GM06990 (cell line): Measurements from ENCODE around the gene RSU1.

Experiments
- DNase-seq: peaks from one replicate; pipeline ENCODE4 v3.0.0-alpha.2; 2011; ENCODE audit not compliant: insufficient read length; ENCODE audit errors: extremely low read depth
- H3K27me3 ChIP-seq: replicated peaks from 2 replicates; pipeline ENCODE4 v1.6.0; 2011; ENCODE audit warnings: low read length; ENCODE audit not compliant: control insufficient read depth, insufficient read depth
- H3K36me3 ChIP-seq: 2 replicates; pipeline ENCODE4 v1.5.1; 2011; ENCODE audit warnings: low read length; ENCODE audit not compliant: control insufficient read depth, insufficient read depth
- H3K4me3 ChIP-seq: replicated peaks from 2 replicates; pipeline ENCODE4 v1.5.1; 2011; ENCODE audit warnings: low read depth, mild to moderate bottlenecking, control low read depth, low read length
- TF ChIP-seq, protein P1 (sequence below): IDR thresholded peaks from 2 replicates; pipeline ENCODE4 v1.5.1; 2011; ENCODE audit warnings: low read length, control low read depth, mild to moderate bottlenecking, inconsistent platforms; ENCODE audit not compliant: insufficient read depth, poor library complexity, severe bottlenecking

The RSU1 gene

DNA sequence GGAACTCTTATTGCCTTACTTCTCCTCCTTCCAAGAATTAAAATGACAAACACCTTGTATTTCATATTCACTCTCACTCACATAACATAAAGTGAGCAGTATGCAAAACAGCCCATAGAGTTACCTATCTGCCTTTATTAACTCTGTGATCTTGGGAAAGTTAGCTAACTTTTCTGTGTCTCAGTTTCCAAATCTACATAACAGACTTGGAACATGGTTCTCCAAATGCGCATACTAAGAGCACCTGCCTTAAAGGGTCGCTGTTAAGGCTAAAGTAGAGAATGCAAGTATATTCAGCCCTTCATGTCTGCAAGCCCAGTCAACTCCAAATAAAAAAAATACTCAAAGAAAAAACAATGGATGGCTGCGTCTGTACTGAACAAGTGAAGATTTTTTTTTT, 173.7 kb downstream of the RSU1 start:
- no peak for DNase-seq
- Histone ChIP-seq H3K27me3 (no peaks in the 10 kb centered on the region), H3K36me3 (no peaks in the 10 kb centered on the region), H3K4me3 (no peak overlapping the region)
- TF ChIP-seq, protein P1, sequence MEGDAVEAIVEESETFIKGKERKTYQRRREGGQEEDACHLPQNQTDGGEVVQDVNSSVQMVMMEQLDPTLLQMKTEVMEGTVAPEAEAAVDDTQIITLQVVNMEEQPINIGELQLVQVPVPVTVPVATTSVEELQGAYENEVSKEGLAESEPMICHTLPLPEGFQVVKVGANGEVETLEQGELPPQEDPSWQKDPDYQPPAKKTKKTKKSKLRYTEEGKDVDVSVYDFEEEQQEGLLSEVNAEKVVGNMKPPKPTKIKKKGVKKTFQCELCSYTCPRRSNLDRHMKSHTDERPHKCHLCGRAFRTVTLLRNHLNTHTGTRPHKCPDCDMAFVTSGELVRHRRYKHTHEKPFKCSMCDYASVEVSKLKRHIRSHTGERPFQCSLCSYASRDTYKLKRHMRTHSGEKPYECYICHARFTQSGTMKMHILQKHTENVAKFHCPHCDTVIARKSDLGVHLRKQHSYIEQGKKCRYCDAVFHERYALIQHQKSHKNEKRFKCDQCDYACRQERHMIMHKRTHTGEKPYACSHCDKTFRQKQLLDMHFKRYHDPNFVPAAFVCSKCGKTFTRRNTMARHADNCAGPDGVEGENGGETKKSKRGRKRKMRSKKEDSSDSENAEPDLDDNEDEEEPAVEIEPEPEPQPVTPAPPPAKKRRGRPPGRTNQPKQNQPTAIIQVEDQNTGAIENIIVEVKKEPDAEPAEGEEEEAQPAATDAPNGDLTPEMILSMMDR, result no peak

DNA sequence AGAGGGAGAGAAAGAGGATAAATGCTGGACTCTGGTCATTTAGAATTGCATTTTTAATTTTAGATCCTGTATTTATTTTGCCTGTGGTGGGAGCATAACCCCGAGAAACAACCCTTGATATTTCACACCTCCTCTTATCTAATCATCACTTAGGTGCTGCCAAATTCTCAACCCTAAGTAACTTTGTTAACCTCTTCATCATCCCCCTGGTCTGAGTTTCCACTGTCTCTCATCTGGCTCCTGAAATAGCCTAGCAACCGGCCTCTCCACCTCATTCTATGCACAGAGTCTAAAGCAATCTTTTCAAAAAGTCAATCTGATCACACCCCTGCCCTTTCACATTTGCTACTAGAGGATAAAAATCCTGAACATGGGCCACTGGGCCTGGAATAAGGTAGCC, 177.1 kb downstream of the RSU1 start:
- no peaks in the 10 kb centered on the region for H3K27me3 ChIP-seq
- no peak for DNase-seq
- H3K4me3 ChIP-seq, result no peak overlapping the region
- TF ChIP-seq, protein P1, result no peak
- H3K36me3 ChIP-seq, result no peaks in the 10 kb centered on the region

DNA sequence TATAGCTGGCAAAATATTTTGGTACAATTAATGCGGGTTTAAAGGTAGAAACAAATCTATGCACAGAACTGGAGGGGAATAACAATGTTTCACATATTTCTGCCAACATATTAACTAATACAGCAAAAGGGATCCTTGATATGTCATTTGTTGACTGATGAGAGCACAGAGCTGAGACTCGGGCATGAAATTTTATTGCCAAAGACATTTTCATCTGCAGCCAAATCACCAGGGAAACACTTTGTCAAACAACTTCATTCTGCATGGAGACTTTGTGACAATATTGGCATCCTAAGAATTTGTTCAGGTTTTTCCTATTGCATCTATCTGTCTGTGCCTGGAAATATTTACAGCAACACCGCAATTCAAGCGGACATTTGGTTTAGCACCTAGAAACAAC, 177.8 kb downstream of the RSU1 start:
- Histone ChIP-seq H3K4me3 (no peak overlapping the region), H3K36me3 (no peaks in the 10 kb centered on the region), H3K27me3 (no peaks in the 10 kb centered on the region)
- TF ChIP-seq, protein P1, result no peak
- DNase-seq, result no peak

DNA sequence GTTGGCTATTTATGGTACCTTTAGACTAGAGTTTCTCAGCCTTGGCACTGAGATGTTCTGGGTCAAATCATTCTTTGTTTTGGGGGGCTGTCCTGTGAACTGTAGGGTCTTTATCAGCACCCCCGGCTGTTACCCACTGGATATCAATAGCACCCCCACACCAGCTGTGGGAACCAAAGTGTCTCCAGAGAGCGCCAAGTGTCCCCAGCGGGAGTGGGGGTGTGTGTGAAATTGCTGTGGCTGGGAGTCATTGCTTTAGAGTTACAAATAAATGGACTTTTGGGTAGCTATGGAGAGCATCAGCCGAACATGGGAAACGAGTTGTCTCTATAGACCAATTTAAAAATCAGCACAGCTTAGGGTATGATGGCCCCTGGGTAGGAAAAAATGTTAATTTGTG, 184.2 kb downstream of the RSU1 start:
- Histone ChIP-seq H3K4me3 (no peak overlapping the region), H3K27me3 (no peaks in the 10 kb centered on the region), H3K36me3 (no peaks in the 10 kb centered on the region)
- TF ChIP-seq, protein P1, result no peak
- DNase-seq, result no peak

DNA sequence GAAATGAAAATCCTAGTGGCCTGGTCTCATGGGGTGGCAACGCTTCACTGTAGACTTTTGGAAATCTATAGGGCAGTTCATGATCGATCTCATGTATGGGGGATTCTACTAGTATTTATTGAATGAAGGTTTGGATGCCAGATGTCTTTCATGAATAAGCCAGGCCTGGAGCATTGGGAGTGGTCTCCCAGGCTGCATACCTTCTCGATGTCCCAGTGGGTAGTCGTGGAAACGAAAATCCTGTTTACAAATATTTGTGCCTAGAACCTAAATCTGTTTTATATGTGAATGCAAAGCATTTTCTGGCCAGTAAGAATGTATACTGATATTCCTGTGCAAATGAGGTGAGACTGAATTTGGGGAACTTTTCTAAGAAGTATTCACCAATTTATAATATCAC, 190.5 kb downstream of the RSU1 start:
- H3K4me3 ChIP-seq, result no peak overlapping the region
- no peak for DNase-seq
- TF ChIP-seq, protein P1, result no peak
- no peaks in the 10 kb centered on the region for H3K36me3 ChIP-seq
- no peaks in the 10 kb centered on the region for H3K27me3 ChIP-seq

DNA sequence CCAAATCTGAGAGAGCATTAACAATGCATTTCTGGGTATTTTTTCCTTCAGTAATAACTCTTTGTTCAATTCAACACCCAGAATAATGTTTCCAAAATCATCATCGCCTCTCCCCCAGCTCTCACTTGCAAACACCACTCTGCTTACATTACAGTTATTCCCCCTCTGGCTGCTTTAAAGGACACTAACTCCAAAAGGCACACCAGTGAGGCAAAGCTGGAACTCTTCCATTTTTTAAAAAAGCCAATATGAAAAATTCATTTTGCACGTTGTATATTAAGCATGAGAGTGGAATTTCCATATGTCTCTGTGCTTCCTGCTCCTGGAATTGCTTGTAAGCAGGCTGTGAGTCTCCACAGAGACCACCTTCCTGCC, 204.3 kb downstream of the RSU1 start:
- DNase-seq, result no peak
- no peaks in the 10 kb centered on the region for H3K36me3 ChIP-seq
- H3K27me3 ChIP-seq, result no peaks in the 10 kb centered on the region
- TF ChIP-seq, protein P1, result no peak
- no peak overlapping the region for H3K4me3 ChIP-seq
